Ovary (tissue), 9 donors: Measurements from ENCODE around the gene BEST2. TPM values are rescaled to one million over a fixed set of nuclear protein-coding genes. Genes with fewer than 3 reads are reported as not detected.
"Not testable (repeated sequence)": the region's sequence is repeated elsewhere in the genome, so short reads cannot be mapped to it uniquely, and the experiment has no call there.

Source experiments
- DNase-seq, 5 donors: peaks; one replicate each; pipeline ENCODE4 v3.0.0-alpha.2; 2019 to 2020
- H3K27ac ChIP-seq, 2 donors: fragments of 200-600 bp; one replicate each; pipeline versions ENCODE4 v1.5.1 to v1.8.0; 2019 to 2022
- H3K27me3 ChIP-seq: fragments of 200-600 bp; one replicate; pipeline ENCODE4 v1.8.0; 2022
- H3K36me3 ChIP-seq: fragments of 200-600 bp; sonication (generic); one replicate; pipeline ENCODE4 v1.5.1; 2019
- H3K4me1 ChIP-seq: one replicate; pipeline ENCODE4 v1.8.1; 2013; ENCODE audit warnings: mild to moderate bottlenecking, moderate library complexity; ENCODE audit not compliant: insufficient read depth
- H3K4me3 ChIP-seq: fragments of 200-600 bp; sonication (generic); one replicate; pipeline ENCODE4 v1.5.1; 2017
- H3K9me3 ChIP-seq, 2 donors: fragments of 200-600 bp in 1 of 2; sonication (generic) in 1 of 2; one replicate each; pipeline versions ENCODE4 v1.5.1 to v1.8.1; 2013 to 2019; ENCODE audit warnings: mild to moderate bottlenecking in 1 of 2, moderate library complexity in 1 of 2
- EP300 ChIP-seq: sonication (generic); formaldehyde crosslinking; IDR thresholded peaks from one replicate; pipeline ENCODE4 v1.6.1; 2017; ENCODE audit warnings: antibody characterized with exemption
- POLR2A ChIP-seq: fragments of 450-650 bp; IDR thresholded peaks from one replicate; pipeline ENCODE4 v1.6.1; 2017; ENCODE audit warnings: antibody characterized with exemption, mild to moderate bottlenecking, moderate library complexity
- WGBS, 3 donors: extraction: QIAGEN DNeasy Blood & Tissue Kit in 1 of 3; methylation state at CpG; one replicate each; pipeline versions ENCODE4 v1.1.5 to v1.1.7; 2013 to 2017; 5-methylcytosine and 5-hydroxymethylcytosine counted together
- intact Hi-C, 4 donors: fragments of 100-400 bp; cut with DNase I; formaldehyde crosslinking; loops; one replicate each; pipeline versions ENCODE4 v1.11.0 to v1.15.1; 2022 to 2023
- polyA plus RNA-seq, 2 donors: library from polyadenylated mRNA; stranded (reverse); fragments of 200-250 nt in 1 of 2; fragments of 350-450 nt in 1 of 2; fragmentation: Illumina TruSeq in 1 of 2; extraction: RNeasy Lipid Tissue Mini Kit (QIAGEN cat#74804) in 1 of 2; gene quantifications; one replicate each; pipeline ENCODE4 v1.2.3, GENCODE V29; 2013 to 2014
- total RNA-seq, 7 donors: library from RNA; depleted of rRNA in 2 of 7; stranded (reverse); fragments of >200 nt in 2 of 7; fragmentation: NEBNext Ultra II Directional in 3 of 7; extraction: Animal tissue kit (Norgen Biotek cat#: 25700) in 3 of 7; gene quantifications; one replicate each; pipeline versions ENCODE4 v1.1.0 to v1.2.4, GENCODE V29; 2016 to 2023
- TF ChIP-seq, protein P1 (sequence below), 3 donors: fragments of 450-650 bp in 2 of 3; fragments of 200-600 bp in 1 of 3; IDR thresholded peaks; one replicate each; pipeline versions ENCODE4 v1.5.1 to v1.8.0; 2016 to 2022; ENCODE audit warnings: antibody characterized with exemption in 3 of 3, mild to moderate bottlenecking in 1 of 3
- donor health status: DM: no; HTN: no; CAD: no; lungs with moderate emphysema.
- donor health status: DM: no; HTN: no; CAD: no.
- donor health status: Bipolar disorder and iron deficiency.
- donor health status: DM: yes; HTN: yes; CAD: no.
- donor health status: DM: no; HTN: no; CAD: no.
- donor health status: DM: yes; HTN: yes; CAD: no.

Gene BEST2
- total and polyA plus RNA-seq, 9 donors, result not detected

DNA sequence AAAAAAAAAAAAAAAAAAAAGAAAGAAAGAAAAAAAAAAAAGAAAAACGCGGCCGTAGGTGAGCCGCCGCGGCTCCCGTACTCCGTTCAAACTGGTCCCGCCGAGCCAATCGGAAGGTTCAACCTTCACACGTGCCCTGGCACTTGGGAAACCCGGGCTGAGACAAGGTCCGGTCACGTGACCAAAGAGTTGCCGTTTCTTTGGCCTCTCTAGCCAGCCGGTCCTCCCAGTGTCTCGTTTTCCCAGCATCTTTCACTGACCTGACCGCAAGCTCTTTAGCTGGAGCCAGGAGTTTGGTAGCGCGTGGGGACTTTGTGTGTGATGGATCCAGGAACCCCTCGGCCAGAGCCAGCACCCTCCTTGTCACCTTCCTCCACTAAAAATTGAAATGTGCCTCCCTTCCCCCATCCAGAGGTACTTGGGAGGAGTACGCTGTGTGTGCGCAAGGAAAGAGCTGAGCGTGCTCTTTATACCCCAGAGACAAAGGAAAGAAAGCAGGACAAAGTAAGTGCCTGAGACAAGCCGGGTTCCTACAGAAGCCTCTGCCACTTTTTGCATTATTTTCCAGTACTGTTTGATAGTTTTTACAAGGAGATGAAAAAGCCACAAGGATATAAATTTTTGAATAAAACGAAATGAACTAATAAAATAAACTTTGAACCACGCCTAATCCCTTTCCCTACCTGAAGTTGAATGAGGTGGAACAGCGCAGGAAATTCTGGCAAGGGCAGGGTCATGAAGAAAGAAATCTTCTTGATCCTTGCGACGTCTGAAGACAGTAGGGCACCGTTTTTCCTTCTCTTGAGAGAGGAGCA is 28.8 kb upstream of the BEST2 start:
- peak; percentile 30 for TF ChIP-seq POLR2A
- TF ChIP-seq, protein P1, sequence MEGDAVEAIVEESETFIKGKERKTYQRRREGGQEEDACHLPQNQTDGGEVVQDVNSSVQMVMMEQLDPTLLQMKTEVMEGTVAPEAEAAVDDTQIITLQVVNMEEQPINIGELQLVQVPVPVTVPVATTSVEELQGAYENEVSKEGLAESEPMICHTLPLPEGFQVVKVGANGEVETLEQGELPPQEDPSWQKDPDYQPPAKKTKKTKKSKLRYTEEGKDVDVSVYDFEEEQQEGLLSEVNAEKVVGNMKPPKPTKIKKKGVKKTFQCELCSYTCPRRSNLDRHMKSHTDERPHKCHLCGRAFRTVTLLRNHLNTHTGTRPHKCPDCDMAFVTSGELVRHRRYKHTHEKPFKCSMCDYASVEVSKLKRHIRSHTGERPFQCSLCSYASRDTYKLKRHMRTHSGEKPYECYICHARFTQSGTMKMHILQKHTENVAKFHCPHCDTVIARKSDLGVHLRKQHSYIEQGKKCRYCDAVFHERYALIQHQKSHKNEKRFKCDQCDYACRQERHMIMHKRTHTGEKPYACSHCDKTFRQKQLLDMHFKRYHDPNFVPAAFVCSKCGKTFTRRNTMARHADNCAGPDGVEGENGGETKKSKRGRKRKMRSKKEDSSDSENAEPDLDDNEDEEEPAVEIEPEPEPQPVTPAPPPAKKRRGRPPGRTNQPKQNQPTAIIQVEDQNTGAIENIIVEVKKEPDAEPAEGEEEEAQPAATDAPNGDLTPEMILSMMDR (IDR thresholded peaks at IDR 0.05), result no peak
- DNase-seq, result peak; percentile 92 to 98 (median 96)
- H3K4me3 ChIP-seq, result peak overlapping the region; percentile 78
- peaks cover 8% of the 10 kb centered on the region for H3K4me1 ChIP-seq
- WGBS, 3 donors, result 0 to 1% (median 1%) methylated on average over 32 of the region's 32 CpGs
- H3K27me3 ChIP-seq, result no peaks in the 10 kb centered on the region
- intact Hi-C loops, result no loop called here
- no peaks in the 10 kb centered on the region for H3K9me3 ChIP-seq
- H3K36me3 ChIP-seq, result no peaks in the 10 kb centered on the region
- H3K27ac ChIP-seq, result peak overlapping the region; percentile 91 to 99

DNA sequence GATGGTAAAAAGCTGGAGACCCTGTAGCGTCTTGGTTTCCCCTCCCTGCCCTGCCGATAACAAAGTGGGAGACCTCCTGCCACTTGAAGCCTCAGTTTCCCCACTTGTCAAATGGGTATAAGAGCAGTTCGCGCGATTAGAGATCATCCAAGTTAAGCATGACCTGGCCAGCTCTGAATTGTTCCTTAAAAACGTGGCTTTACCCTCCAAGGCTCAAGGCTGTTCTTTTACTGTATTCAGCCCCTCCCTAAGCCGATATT is 28.3 kb upstream of the BEST2 start:
- no peak for DNase-seq
- no peaks in the 10 kb centered on the region for H3K36me3 ChIP-seq
- no peaks in the 10 kb centered on the region for H3K9me3 ChIP-seq
- 0 to 1% (median 0%) methylated on average over 7 of the region's 7 CpGs for WGBS, 3 donors
- no peaks in the 10 kb centered on the region for H3K27me3 ChIP-seq
- peak overlapping the region; percentile 78 for H3K4me3 ChIP-seq
- H3K4me1 ChIP-seq, result peaks cover 8% of the 10 kb centered on the region
- H3K27ac ChIP-seq, result peak overlapping the region in 1 of 2 donors; percentile 91
- intact Hi-C loops, result no loop called here
- TF ChIP-seq, protein P1 (IDR thresholded peaks at IDR 0.05), result no peak
- no peak for TF ChIP-seq EP300
- TF ChIP-seq POLR2A, result no peak

DNA sequence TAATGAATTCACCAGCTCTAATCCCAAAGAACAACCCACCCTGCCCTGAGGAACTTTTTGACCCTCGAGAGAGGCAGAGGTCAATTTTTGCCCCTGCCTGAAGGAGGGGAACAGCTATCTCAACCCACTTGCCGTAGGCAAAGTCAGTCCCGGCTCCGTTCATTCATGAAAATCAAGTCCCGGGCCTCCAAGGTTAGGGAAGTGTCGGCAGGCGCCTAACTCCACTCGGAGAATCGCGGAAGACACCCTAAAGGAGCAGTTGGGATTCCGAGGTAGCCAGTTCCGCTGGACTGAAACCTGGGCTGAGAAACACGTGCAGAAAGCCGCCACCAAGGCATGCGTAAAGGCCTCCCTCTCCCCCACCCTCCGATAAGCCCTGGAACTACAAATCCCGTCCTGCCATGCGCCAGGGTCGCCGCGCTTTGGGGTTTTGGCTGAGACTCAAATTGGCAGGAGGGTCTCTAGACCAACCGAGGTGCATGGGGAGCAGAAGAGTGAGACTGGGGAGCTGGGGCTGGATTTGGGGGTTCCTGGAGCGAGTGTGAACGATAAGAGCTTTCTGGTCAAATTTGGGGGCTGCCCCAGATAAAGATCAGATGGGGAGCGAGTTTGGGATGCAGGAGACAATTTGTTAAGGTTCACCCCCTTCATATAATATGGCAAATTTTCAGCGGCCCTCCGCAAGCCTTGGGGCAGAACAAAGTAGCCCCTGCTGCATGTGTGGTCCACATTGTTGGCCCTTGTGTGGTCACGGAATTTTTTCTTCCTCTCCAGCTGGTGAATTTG is 27.8 kb upstream of the BEST2 start, which contains the start of gene TNPO2:
Gene TNPO2, minus strand, starts transcription at position 292 of the 786 bp plus-strand sequence. CDS start 2,955 bp downstream, outside the sequence.
- no peaks in the 10 kb centered on the region for H3K36me3 ChIP-seq
- 1 to 2% (median 1%) methylated on average over 28 of the region's 28 CpGs for WGBS, 3 donors
- no peaks in the 10 kb centered on the region for H3K27me3 ChIP-seq
- no peaks in the 10 kb centered on the region for H3K9me3 ChIP-seq
- DNase-seq, result peak; percentile 49 to 71 (median 58)
- peak within 1 kb of the TSS; percentile 91 to 99 for H3K27ac ChIP-seq
- peak within 1 kb of the TSS; percentile 78 for H3K4me3 ChIP-seq
- peaks cover 8% of the 10 kb centered on the region for H3K4me1 ChIP-seq
- TF ChIP-seq POLR2A (no peak), EP300 (no peak)
- TF ChIP-seq, protein P1 (IDR thresholded peaks at IDR 0.05), result no peak
- intact Hi-C loops, result no loop called here

DNA sequence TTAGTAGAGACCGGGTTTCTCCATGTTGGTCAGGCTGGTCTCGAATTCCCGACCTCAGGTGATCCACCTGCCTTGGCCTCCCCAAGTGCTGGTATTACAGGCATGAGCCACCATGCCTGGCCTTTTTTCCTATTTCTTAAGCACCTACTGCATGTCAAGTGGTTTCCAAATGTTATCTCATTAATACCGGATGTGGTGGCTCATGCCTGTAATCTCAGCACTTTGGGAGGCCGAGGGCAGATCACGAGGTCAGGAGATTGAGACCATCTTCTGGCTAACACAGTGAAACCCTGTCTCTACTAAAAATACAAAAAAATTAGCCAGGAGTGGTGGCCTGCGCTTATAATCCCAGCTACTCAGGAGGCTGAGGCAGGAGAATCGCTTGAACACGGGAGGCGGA is 26.0 kb upstream of the BEST2 start:
- 89 to 91% (median 90%) methylated on average over 10 of the region's 10 CpGs for WGBS, 3 donors
- DNase-seq, intact Hi-C loops: not testable (repeated sequence)

DNA sequence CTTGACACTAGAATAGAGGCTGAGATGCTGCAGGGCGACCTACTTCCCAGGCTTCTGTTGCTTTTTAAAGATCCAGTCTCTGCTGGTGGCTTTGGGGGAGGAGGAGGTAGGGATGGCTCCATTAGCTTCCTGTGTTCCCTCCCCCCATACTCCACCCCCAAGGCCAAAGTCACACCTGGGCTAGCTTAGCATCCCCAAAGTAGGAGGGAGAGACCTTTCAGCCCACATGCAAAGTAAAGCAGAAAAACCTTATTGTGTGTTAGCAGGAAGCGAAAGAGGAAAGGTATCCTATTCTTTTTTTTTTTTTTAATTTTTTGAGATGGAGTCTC is 24.6 kb upstream of the BEST2 start:
- Histone ChIP-seq H3K27ac (no peak overlapping the region), H3K9me3 (no peaks in the 10 kb centered on the region), H3K4me3 (no peak overlapping the region), H3K36me3 (no peaks in the 10 kb centered on the region), H3K27me3 (no peaks in the 10 kb centered on the region), H3K4me1 (peaks cover 4% of the 10 kb centered on the region)
- 91 to 96% (median 94%) methylated on average over 2 of the region's 2 CpGs for WGBS, 3 donors
- DNase-seq, result no peak
- TF ChIP-seq EP300 (no peak), POLR2A (no peak)
- TF ChIP-seq, protein P1 (IDR thresholded peaks at IDR 0.05), result no peak
- intact Hi-C loops, result no loop called here

More for the DNA sequence above, 26.0 kb upstream of the BEST2 start:
- H3K36me3 ChIP-seq, H3K27ac ChIP-seq, H3K4me3 ChIP-seq, H3K9me3 ChIP-seq, H3K4me1 ChIP-seq, H3K27me3 ChIP-seq: not testable (repeated sequence)
